Sigmoid colon (tissue), 7 donors: ENCODE measurements around the gene NBPF1. TPM values are rescaled to one million over a fixed set of nuclear protein-coding genes. Genes with fewer than 3 reads are reported as not detected.
A peak's percentile ranks its signal among the peaks of the same experiment; 100 is the strongest.
"Not testable (repeated sequence)": the region's sequence is repeated elsewhere in the genome, so short reads cannot be mapped to it uniquely, and the experiment has no call there.

Experiments
- DNase-seq: peaks from one replicate; pipeline ENCODE4 v3.0.0-alpha.2; 2019
- H3K27ac ChIP-seq, 4 donors: fragments of 200-600 bp; sonication (generic); one replicate each; pipeline ENCODE4 v1.5.1; 2016 to 2019; ENCODE audit warnings: mild to moderate bottlenecking in 1 of 4
- H3K27me3 ChIP-seq, 3 donors: fragments of 200-600 bp; sonication (generic); one replicate each; pipeline ENCODE4 v1.5.1; 2019; ENCODE audit warnings: mild to moderate bottlenecking in 1 of 3
- H3K36me3 ChIP-seq, 4 donors: fragments of 200-600 bp; sonication (generic); one replicate each; pipeline ENCODE4 v1.5.1; 2016 to 2019
- H3K4me1 ChIP-seq, 4 donors: fragments of 200-600 bp; sonication (generic); one replicate each; pipeline ENCODE4 v1.5.1; 2017 to 2019
- H3K4me3 ChIP-seq, 4 donors: fragments of 200-600 bp; sonication (generic); one replicate each; pipeline ENCODE4 v1.5.1; 2017 to 2019; ENCODE audit warnings: mild to moderate bottlenecking in 2 of 4, moderate library complexity in 1 of 4
- H3K9me3 ChIP-seq, 4 donors: fragments of 200-600 bp in 3 of 4; sonication (generic) in 3 of 4; one replicate each; pipeline versions ENCODE4 v1.5.1 to v1.6.1; 2013 to 2019
- WGBS, 2 donors: extraction: QIAGEN DNeasy Blood & Tissue Kit; methylation state at CpG; one replicate each; pipeline ENCODE4 v1.1.7; 2013; 5-methylcytosine and 5-hydroxymethylcytosine counted together
- intact Hi-C: fragments of 100-400 bp; cut with DNase I; formaldehyde crosslinking; loops from one replicate; pipeline ENCODE4 v1.15.1; 2023
- polyA plus RNA-seq, 3 donors: library from polyadenylated mRNA; stranded (reverse); fragments of 200-250 nt; gene quantifications; one replicate each; pipeline ENCODE4 v1.2.3, GENCODE V29; 2013
- total RNA-seq, 4 donors: library from RNA; depleted of rRNA; stranded (reverse); fragments of >200 nt; gene quantifications; one replicate each; pipeline ENCODE4 v1.1.0, GENCODE V29; 2016
- donor health status: healthy with polysubstance abuse.
- donor health status: Bipolar disorder and iron deficiency.
- donor health status: healthy.

The NBPF1 gene
- total and polyA plus RNA-seq, 7 donors: 12.1 to 80.9 (median 32.9) TPM

DNA sequence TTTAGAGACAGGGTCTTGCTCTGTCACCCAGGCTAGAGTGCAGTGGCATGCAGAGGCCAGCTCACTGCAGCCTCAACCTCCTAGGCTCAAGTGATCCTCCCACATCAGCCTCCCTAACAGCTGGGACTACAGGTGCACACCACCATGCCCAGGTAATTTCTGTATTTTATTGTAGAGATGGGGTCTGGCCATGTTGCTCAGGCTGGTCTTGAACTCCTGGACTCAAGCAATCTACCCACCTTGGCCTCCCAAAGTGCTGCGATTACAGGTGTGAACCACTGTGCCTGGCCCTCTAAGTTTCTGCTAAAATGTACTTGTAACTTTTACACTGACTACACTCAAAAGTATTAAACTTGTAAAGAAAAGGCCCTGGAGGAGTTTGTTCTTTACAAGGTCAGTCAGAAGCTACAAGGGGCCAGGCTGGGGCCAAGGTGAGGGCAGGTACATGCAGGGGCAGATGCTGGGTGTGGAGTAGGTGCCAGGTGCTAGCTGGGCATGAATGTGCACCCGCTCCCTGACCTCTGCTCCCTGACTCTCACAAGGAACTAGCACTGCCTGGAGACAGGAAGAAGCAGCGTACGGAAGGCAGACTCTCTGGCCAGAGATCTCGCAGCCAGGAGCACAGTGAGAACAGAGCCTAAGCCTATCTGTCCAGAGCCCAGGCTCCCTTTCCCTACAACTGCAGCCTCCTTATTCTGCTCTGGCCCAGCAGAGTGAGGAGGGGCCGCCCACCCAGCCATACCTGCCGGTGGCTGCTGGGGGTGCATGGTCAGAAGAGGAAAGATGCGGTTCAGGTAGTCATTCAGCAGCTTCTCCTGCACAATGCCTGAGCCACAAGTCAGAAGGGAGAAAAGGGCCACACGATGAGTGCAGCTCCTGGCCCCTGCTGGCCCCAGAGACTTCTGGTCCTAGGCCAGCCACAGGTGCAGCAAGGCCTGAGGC lies 28.9 kb upstream of the NBPF1 start:
- H3K4me3 ChIP-seq, H3K27me3 ChIP-seq, H3K36me3 ChIP-seq, intact Hi-C loops, H3K9me3 ChIP-seq: not testable (repeated sequence)
- peak; percentile 69 for DNase-seq
- H3K27ac ChIP-seq: peak overlapping the region in 1 of 4 donors; percentile 21
- peaks cover 0 to 34% (median 32%) of the 10 kb centered on the region in 4 donors for H3K4me1 ChIP-seq
- WGBS, 2 donors: 22 to 77% methylated on average over 9 of the region's 9 CpGs

DNA sequence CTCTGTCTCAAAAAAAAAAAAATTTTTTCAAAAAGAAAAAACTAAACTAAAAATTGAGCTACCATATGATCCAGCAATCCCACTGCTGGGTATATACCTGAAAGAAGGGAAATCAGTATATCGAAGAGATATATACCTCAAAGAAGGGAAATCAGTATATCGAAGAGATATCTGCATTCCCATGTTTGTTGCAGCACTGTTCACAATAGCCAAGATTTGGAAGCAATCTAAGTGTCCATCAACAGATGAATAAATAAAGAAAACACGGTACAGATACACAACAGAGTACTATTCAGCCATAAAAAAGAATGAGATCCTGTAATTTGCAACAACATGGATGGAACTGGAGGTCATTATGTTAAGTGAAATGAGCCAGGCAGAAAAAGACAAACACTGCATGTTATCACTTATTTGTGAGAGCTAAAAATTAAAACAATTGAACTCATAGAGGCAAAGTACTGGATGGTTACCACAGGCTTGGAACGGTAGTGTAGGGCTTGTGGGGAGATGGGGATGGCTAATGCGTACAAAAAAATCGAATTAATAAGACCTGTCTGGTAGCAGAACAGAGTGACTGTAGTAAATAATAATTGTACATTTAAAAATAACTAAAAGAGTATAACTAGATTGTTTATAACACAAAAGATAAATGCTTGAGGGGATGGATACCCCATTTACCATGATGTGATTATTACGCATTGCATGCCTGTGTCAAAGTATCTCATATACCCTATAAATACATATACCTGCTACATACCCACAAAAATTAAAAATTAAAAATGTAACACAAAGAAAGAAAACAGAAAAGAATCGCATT lies 28.0 kb upstream of the NBPF1 start:
- H3K9me3 ChIP-seq, H3K4me3 ChIP-seq, H3K27me3 ChIP-seq, H3K36me3 ChIP-seq, DNase-seq, H3K27ac ChIP-seq, intact Hi-C loops: not testable (repeated sequence)
- 90 to 95% methylated on average over 8 of the region's 8 CpGs for WGBS, 2 donors
- peaks cover 0 to 34% (median 32%) of the 10 kb centered on the region in 4 donors for H3K4me1 ChIP-seq

DNA sequence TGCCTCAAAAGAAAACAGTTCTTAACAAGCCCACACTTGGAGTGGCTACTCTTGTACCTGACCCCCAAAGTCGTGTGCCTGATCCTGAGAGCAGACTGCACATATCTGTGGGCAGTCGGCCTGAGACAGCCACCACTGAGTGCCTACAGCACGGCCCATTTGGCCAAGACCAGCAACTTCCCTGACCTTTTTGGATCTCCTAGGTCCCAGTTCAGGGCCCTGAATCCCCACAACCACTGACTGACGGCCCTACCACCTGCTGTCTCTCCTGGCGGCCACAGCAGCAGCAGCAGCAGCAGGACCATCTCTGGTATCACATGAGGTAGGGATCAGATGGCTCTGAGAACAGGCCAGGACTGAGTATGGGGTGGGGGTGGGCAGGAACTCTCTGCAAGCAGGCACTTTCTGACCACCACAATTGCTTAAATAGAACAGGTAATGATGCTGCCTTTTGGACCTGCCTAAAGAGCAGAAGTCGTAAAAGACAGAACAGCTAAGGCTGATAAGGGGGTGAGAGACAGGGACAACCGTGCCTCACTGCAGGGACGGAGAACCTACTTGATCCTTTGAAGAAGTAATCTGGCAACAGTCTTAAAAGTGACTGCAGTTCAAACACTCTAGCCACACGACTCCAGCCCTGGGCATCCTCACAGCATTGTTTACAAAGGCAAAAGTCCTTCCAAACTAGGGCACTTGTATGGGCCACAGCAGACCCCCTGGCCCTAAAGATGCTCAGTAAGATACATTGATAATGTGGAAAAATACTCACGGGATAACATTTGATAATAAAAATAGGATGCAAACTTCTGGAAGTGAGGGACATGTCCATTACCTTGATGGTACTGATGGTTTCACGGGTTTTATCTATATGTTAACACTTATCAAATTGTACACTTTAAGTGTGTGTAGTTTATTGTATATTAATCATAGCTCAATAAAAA lies 26.0 kb upstream of the NBPF1 start:
- 71 to 80% methylated on average over 11 of the region's 11 CpGs for WGBS, 2 donors
- H3K36me3 ChIP-seq: peaks cover 0 to 13% (median 0%) of the 10 kb centered on the region in 4 donors
- H3K4me1 ChIP-seq: peaks cover 0 to 27% (median 24%) of the 10 kb centered on the region in 4 donors
- H3K9me3 ChIP-seq, intact Hi-C loops, H3K27ac ChIP-seq, H3K27me3 ChIP-seq, H3K4me3 ChIP-seq: not testable (repeated sequence)
- DNase-seq: peak; percentile 68

DNA sequence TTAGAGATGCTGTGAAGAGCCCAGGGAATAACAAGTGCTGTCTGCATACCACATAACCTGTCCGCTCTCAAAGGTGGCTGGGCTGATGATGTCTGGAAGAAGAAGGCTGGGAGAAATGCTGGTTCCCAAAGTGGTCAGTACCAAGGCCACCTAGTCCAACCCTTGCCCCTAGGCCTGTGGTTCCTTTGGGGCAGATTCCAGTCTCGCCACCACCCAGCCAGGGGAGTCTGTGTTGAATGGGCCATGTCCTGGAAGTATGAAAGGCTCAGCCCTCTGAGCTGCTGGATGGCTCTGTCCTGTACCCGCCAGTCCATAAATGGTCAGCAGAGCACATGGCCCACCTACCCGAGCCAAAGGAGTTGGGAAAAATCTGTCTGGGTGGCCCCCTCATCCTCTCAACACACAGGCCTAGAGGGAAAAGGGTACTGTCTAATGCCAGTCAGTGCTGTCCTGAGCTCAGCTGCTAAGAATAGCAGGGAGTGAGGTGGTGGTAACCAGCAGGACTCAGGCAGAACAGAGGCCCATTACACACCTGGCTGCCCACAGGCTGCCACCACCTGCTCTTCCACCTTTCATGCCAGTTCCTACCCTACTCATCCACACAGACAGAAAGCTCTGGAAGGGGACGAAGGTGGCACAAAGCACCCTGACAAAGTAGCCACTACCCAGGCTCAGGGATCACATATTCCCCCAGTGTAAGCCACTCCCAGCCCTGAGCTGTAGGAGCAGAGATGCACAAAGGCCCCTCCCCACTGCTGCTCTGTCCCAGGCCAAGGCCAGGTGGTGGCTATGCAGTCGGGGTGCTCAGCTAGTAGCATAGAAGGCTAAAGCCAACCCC lies 24.8 kb upstream of the NBPF1 start:
- 91% methylated on average over 6 of the region's 6 CpGs for WGBS, 2 donors

DNA sequence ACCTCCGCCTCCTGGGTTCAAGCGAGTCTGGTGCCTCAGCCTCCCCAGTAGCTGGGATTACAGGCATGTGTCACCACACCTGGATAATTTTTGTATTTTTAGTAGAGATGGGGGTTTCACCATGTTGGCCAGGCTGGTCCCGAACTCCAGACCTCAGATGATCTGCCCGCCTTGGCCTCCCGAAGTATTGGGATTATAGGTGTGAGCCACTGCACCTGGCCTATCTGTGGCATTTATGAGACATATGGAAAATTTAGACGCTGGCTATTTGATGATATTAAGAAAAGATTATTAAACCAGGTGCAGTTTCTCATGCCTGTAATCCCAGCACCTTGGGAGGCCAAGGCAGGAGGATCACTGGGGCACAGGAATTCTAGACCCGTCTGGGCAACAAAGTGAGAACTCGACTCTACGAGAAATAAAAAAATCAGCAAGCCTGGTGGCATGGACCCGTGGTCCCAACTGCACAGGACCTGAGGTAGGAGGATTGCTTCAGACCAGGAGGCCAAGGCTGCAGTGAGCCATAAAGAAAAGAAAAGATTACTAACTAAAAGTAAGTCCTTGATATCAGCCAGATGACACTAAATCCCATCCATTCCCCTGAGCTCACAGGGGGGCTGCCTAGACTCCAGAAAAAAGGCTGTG lies 23.3 kb upstream of the NBPF1 start:
- H3K4me1 ChIP-seq, H3K27me3 ChIP-seq, H3K4me3 ChIP-seq, intact Hi-C loops, H3K27ac ChIP-seq, H3K9me3 ChIP-seq: not testable (repeated sequence)
- peaks cover 20 to 36% (median 22%) of the 10 kb centered on the region in 4 donors for H3K36me3 ChIP-seq
- peak; percentile 66 for DNase-seq
- 88 to 92% methylated on average over 10 of the region's 10 CpGs for whole genome bisulfite sequencing, 2 donors

More for the DNA sequence above, 24.8 kb upstream of the NBPF1 start:
- peaks cover 8 to 25% (median 10%) of the 10 kb centered on the region in 4 donors for H3K36me3 ChIP-seq
- H3K9me3 ChIP-seq, H3K4me3 ChIP-seq, H3K27me3 ChIP-seq, H3K27ac ChIP-seq, intact Hi-C loops: not testable (repeated sequence)
- DNase-seq: peak; percentile 67
- H3K4me1 ChIP-seq: peaks cover 0 to 18% (median 14%) of the 10 kb centered on the region in 4 donors

DNA sequence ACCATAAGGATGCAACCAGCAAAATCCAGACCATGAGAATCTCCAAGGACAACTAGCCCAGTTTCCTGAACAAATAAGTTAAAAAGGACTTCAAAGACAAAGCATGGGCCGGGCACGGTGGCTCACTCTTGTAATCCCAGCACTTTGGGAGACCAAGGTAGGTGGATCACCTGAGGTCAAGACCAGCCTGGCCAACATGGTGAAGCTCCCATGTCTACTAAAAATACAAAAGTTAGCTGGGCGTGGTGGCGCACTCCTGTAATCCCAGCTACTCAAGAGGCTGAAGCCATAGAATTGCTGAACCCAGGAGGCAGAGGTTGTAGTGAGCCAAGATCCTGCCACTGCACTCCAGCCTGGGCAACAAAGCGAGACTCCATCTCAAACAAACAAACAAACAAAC lies 22.6 kb upstream of the NBPF1 start:
- H3K9me3 ChIP-seq, H3K27me3 ChIP-seq, H3K27ac ChIP-seq, intact Hi-C loops, H3K4me3 ChIP-seq, H3K4me1 ChIP-seq: not testable (repeated sequence)
- H3K36me3 ChIP-seq: peaks cover 28 to 41% (median 29%) of the 10 kb centered on the region in 4 donors
- DNase-seq: peak; percentile 73
- WGBS, 2 donors: 96% methylated on average over 5 of the region's 5 CpGs

DNA sequence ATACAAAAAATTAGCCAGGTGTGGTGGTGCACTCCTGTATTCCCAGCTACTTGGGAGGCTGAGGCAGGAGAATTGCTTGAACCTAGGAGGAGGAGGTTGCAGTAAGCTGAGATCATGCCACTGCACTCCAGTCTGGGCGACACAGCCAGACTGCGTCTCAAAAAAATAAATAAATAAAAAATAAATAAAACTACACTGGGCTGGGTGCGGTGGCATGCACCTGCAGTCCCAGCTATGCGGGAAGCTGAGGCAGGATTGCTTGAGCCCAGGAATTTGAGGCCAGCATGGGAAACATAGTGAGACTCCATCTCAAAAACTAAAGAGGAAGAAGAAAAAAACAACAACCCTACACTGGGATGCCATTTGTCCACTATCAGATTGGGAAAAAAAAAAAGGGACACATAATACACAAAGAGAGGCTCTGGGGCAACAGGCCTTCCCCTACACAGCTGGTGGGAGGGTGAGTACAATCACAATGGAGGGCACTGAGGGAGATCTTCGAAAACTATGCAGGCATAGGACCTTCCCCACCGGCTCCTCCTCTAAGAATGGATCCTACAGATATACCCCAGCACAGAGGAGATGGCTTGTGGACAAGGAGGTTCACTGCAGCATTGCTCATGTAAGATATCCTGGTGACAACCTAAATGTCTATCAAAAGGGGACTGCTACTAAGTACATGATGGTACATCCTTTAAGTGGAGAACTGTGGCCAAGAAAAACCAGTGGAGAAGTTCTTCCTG lies 20.3 kb upstream of the NBPF1 start:
- 95 to 98% methylated on average over 6 of the region's 6 CpGs for WGBS, 2 donors
- DNase-seq: peak; percentile 66

DNA sequence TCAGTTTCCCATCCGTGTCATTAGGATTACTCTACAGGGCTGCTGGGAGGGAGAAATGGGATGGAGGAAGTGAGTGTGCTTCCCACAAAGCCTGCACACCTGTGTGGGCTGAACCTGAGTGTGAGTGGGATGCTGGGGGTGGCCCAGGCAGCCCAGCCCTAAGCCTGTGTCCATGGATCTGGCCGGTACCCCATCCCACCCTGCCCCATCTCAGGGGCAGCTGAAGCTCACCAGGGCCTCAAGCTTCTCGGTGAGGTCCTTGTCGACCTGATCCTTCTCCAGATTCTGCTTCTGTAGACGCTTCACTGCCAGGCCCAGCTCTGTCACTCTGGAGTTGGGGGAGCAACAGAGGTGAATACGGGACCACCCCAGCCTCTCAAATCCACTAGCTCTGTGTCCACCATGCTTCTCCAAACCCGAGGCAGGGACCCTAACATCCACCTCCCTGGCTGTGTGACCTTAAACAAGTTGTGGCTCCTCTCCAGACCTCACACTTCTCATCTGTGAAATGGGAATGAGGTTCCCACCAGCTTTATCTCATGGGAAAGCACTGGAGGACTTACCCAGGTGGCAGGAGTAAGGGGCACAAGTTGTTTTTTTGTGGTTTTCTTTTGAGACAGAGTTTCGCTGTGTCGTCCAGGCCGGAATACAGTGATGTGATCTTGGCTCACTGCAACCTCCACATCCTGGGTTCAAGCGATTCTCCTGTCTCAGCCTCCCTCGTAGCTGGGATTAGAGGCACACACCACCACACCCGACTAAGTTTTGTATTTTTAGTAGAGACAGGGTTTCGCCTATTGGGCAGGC lies 18.9 kb upstream of the NBPF1 start:
- H3K27ac ChIP-seq, H3K4me1 ChIP-seq, H3K4me3 ChIP-seq, H3K27me3 ChIP-seq, intact Hi-C loops, H3K9me3 ChIP-seq: not testable (repeated sequence)
- peak; percentile 68 for DNase-seq
- WGBS, 2 donors: 93 to 95% methylated on average over 14 of the region's 14 CpGs
- peaks cover 42 to 78% (median 53%) of the 10 kb centered on the region in 4 donors for H3K36me3 ChIP-seq

More for the DNA sequence above, 20.3 kb upstream of the NBPF1 start:
- H3K27ac ChIP-seq, intact Hi-C loops, H3K27me3 ChIP-seq, H3K4me1 ChIP-seq, H3K4me3 ChIP-seq, H3K9me3 ChIP-seq: not testable (repeated sequence)
- H3K36me3 ChIP-seq: peaks cover 33 to 63% (median 47%) of the 10 kb centered on the region in 4 donors
